ENCODE data around the gene DUSP22.

GRCh38 chr6:318243-318890 is 26.1 kb downstream of the DUSP22 start:
- TF ChIP-seq, protein P1, sequence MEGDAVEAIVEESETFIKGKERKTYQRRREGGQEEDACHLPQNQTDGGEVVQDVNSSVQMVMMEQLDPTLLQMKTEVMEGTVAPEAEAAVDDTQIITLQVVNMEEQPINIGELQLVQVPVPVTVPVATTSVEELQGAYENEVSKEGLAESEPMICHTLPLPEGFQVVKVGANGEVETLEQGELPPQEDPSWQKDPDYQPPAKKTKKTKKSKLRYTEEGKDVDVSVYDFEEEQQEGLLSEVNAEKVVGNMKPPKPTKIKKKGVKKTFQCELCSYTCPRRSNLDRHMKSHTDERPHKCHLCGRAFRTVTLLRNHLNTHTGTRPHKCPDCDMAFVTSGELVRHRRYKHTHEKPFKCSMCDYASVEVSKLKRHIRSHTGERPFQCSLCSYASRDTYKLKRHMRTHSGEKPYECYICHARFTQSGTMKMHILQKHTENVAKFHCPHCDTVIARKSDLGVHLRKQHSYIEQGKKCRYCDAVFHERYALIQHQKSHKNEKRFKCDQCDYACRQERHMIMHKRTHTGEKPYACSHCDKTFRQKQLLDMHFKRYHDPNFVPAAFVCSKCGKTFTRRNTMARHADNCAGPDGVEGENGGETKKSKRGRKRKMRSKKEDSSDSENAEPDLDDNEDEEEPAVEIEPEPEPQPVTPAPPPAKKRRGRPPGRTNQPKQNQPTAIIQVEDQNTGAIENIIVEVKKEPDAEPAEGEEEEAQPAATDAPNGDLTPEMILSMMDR (IDR thresholded peaks at IDR 0.05; ENCODE audit: borderline replicate concordance, extremely low read depth, low read length, poor library complexity, severe bottlenecking) = no peak
- TF ChIP-seq EZH2 (IDR thresholded peaks at IDR 0.05; ENCODE audit: borderline replicate concordance, low read depth, low read length, severe bottlenecking) = no peak

All from DND-41 (cell line).